Vein endothelial cell (primary cell): ENCODE results near the gene ASPG. TPM values are rescaled to one million over a fixed set of nuclear protein-coding genes. Genes with fewer than 3 reads are reported as not detected.

Source experiments
- small RNA-seq: library from RNA; depleted of rRNA; stranded (forward); fragments of <200 nt; gene quantifications from one replicate; pipeline ENCODE3, GENCODE V24; 2012
- total RNA-seq: library from RNA; depleted of rRNA; stranded (reverse); fragments of >200 nt; gene quantifications from 2 replicates; pipeline ENCODE4 v1.2.3, GENCODE V29; 2012

Gene ASPG
- total RNA-seq: not detected in 2 replicates

DNA sequence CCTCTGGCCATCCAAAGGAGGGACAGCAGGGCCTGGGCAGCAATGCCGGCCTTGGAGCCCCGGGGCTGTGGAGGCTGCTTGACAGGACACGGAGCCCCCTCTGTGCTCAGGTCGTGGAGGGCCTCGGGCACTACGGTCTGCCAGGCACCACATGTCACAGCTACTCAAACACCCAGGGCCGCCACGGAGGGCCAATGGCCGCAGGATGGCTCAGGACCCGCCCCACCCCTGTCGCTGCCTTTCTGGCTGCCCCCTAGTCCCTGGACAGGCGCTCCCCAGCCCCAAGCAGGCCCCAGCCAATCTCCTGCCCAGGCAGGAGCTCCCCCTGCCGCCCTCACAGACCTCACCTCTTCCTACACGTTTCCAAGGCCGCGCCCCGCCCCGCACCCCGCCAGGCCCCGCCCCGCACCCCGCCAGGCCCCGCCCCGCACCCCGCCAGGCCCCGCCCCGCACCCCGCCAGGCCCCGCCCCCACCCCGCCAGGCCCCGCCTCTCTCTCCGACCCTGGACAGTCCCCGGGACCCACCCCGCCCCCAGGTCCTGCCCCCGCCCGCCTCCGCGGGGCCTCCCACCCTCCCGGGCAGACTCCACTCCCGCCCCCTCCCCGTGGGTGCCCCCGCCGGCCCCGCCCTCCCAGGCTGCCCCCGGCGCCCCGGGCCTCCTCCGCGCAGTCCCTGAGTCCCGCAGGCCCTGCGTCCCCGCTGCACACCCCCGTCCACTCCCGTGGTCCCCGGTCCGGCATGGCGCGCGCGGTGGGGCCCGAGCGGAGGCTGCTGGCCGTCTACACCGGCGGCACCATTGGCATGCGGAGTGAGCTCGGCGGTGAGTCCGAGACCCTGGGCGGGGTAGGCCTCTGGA, at the start of gene ASPG:
ASPG (plus strand) TSS at position 669 of the 857 bp plus-strand sequence; CDS start at position 740, 71 bp downstream.

DNA sequence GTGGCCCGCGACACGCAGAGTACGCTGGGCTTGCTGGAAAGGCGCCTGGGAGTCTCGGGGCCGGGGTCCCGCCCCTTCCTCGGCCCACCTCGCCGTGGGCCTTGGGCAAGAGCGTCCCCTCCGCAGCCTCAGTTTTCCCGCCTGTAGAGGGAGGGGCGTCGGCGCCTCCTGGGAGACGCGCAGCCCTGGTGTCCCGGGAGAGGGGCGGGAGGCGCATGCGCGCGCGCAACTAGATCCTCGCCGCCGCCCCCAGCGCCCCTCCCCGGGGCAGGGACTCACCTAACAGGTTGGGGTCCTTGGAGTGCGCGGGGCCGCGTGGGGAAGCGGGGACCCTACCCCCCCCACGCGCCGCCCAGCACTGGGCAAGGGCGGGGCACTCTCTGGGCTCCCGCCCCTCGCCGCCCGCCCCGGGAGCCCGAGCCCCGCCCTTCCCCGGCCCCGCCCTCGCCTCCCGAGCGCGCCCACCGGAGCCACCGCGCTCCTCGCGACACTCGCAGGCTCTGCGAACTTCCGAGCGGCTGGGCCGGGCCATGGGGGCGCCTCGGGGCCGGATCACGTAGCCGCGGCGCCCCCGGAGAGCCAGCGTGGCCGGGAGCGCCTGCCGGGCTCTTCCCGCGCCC, 52.7 kb downstream of the ASPG start, which contains the start of gene KIF26A:
KIF26A (plus strand) TSS at position 490 of the 620 bp plus-strand sequence. CDS start 136 bp downstream, outside the sequence.

Small RNAs within 50 kb of the gene (small RNA-seq; reads per million reads assigned to genes)
- 45.0 reads per million, percentile 98 among the genes with 10 or more reads in this experiment for gene MIR203A

Other genes with a start within 250 kb of the ASPG start
- gene PPP1R13B, start 238.1 kb upstream of the ASPG start, total RNA-seq: 24.3 and 26.1 TPM in 2 replicates
- gene TDRD9, start 157.2 kb upstream of the ASPG start, total RNA-seq: 0.65 and 1.2 TPM in 2 replicates
- not detected in 2 replicates for gene RD3L, start 143.2 kb upstream of the ASPG start, total RNA-seq
- gene KIF26A, start 52.9 kb downstream of the ASPG start, total RNA-seq: 8.2 and 14.6 TPM in 2 replicates